Sigmoid colon (tissue), 7 donors: ENCODE measurements around the gene PAM16. TPM values are rescaled to one million over a fixed set of nuclear protein-coding genes. Genes with fewer than 3 reads are reported as not detected.

Experiments
- DNase-seq: peaks from one replicate; pipeline ENCODE4 v3.0.0-alpha.2; 2019
- H3K27ac ChIP-seq, 4 donors: fragments of 200-600 bp; sonication (generic); one replicate each; pipeline ENCODE4 v1.5.1; 2016 to 2019; ENCODE audit warnings: mild to moderate bottlenecking in 1 of 4
- H3K27me3 ChIP-seq, 3 donors: fragments of 200-600 bp; sonication (generic); one replicate each; pipeline ENCODE4 v1.5.1; 2019; ENCODE audit warnings: mild to moderate bottlenecking in 1 of 3
- H3K36me3 ChIP-seq, 4 donors: fragments of 200-600 bp; sonication (generic); one replicate each; pipeline ENCODE4 v1.5.1; 2016 to 2019
- H3K4me1 ChIP-seq, 4 donors: fragments of 200-600 bp; sonication (generic); one replicate each; pipeline ENCODE4 v1.5.1; 2017 to 2019
- H3K4me3 ChIP-seq, 4 donors: fragments of 200-600 bp; sonication (generic); one replicate each; pipeline ENCODE4 v1.5.1; 2017 to 2019; ENCODE audit warnings: mild to moderate bottlenecking in 2 of 4, moderate library complexity in 1 of 4
- H3K9me3 ChIP-seq, 4 donors: fragments of 200-600 bp in 3 of 4; sonication (generic) in 3 of 4; one replicate each; pipeline versions ENCODE4 v1.5.1 to v1.6.1; 2013 to 2019
- CTCF ChIP-seq, 4 experiments: fragments of 450-650 bp in 3 of 4; fragments of 200-600 bp in 1 of 4; IDR thresholded peaks; one replicate each; pipeline ENCODE4 v1.5.1; 2016 to 2019; ENCODE audit warnings: antibody characterized with exemption in 4 of 4, mild to moderate bottlenecking in 3 of 4, moderate library complexity in 2 of 4
- EP300 ChIP-seq, 4 donors: sonication (generic); formaldehyde crosslinking; IDR thresholded peaks; one replicate each; pipeline ENCODE4 v1.6.1; 2017; ENCODE audit warnings: antibody characterized with exemption in 4 of 4
- POLR2A ChIP-seq, 2 donors: fragments of 450-650 bp; IDR thresholded peaks; one replicate each; pipeline ENCODE4 v1.6.1; 2016; ENCODE audit warnings: antibody characterized with exemption in 2 of 2, mild to moderate bottlenecking in 2 of 2, moderate library complexity in 2 of 2
- POLR2AphosphoS5 ChIP-seq, 4 donors: sonication (generic); formaldehyde crosslinking; IDR thresholded peaks; one replicate each; pipeline ENCODE4 v1.6.1; 2017; ENCODE audit warnings: antibody characterized with exemption in 4 of 4
- WGBS, 2 donors: extraction: QIAGEN DNeasy Blood & Tissue Kit; methylation state at CpG; one replicate each; pipeline ENCODE4 v1.1.7; 2013; 5-methylcytosine and 5-hydroxymethylcytosine counted together
- intact Hi-C: fragments of 100-400 bp; cut with DNase I; formaldehyde crosslinking; loops from one replicate; pipeline ENCODE4 v1.15.1; 2023
- polyA plus RNA-seq, 3 donors: library from polyadenylated mRNA; stranded (reverse); fragments of 200-250 nt; gene quantifications; one replicate each; pipeline ENCODE4 v1.2.3, GENCODE V29; 2013
- total RNA-seq, 4 donors: library from RNA; depleted of rRNA; stranded (reverse); fragments of >200 nt; gene quantifications; one replicate each; pipeline ENCODE4 v1.1.0, GENCODE V29; 2016
- donor health status: healthy with polysubstance abuse.
- donor health status: Bipolar disorder and iron deficiency.
- donor health status: healthy.

The PAM16 gene
- total and polyA plus RNA-seq, 7 donors: 36.0 to 57.0 (median 49.0) TPM

- TF ChIP-seq POLR2AphosphoS5 (IDR thresholded peaks at IDR 0.05): peak in 3 of 4 donors; percentile 12 to 68 (median 64)
- TF ChIP-seq POLR2A (IDR thresholded peaks at IDR 0.05): peak in 1 of 2 donors; percentile 19
- TF ChIP-seq CTCF (IDR thresholded peaks at IDR 0.05): no peak
- no peak for TF ChIP-seq EP300 (IDR thresholded peaks at IDR 0.05)
- intact Hi-C loops: no loop called here
- H3K4me3 ChIP-seq: peak within 1 kb of the TSS; percentile 62 to 71 (median 66)
- peak within 1 kb of the TSS; percentile 90 to 98 (median 96) for H3K27ac ChIP-seq
- H3K9me3 ChIP-seq: no peaks in the 10 kb centered on the region
- no peaks in the 10 kb centered on the region for H3K36me3 ChIP-seq
- H3K4me1 ChIP-seq: peaks cover 0 to 61% (median 53%) of the 10 kb centered on the region in 4 donors
- peak; percentile 88 for DNase-seq
- WGBS, 2 donors: 1% methylated on average over 97 to 114 of the region's 115 CpGs
- no peaks in the 10 kb centered on the region for H3K27me3 ChIP-seq
Observed at GRCh38 chr16:4315186-4316107, 35.7 kb downstream of the PAM16 start, which contains the start of gene GLIS2. GLIS2 (plus strand) TSS chr16:4316067; CDS start chr16:4332281, 16,214 bp downstream.

- H3K27ac ChIP-seq: peak overlapping the region; percentile 90 to 98 (median 96)
- no peaks in the 10 kb centered on the region for H3K36me3 ChIP-seq
- DNase-seq: peak; percentile 78
- peak in 2 of 4 donors; percentile 26 to 38 for TF ChIP-seq POLR2AphosphoS5 (IDR thresholded peaks at IDR 0.05)
- TF ChIP-seq POLR2A (IDR thresholded peaks at IDR 0.05): no peak
- H3K27me3 ChIP-seq: no peaks in the 10 kb centered on the region
- intact Hi-C loops: no loop called here
- peaks cover 0 to 61% (median 52%) of the 10 kb centered on the region in 4 donors for H3K4me1 ChIP-seq
- peak overlapping the region; percentile 62 to 71 (median 66) for H3K4me3 ChIP-seq
- 2 to 4% methylated on average over 33 of the region's 33 CpGs for WGBS, 2 donors
- H3K9me3 ChIP-seq: no peaks in the 10 kb centered on the region
Observed at GRCh38 chr16:4314532-4315185, 36.5 kb downstream of the PAM16 start.

GRCh38 chr16:4313563-4314531 is 37.3 kb downstream of the PAM16 start:
- intact Hi-C loops: no loop called here
- WGBS, 2 donors: 7 to 13% methylated on average over 43 of the region's 43 CpGs
- TF ChIP-seq POLR2A (IDR thresholded peaks at IDR 0.05): no peak
- peak in 3 of 4 experiments; percentile 29 to 56 (median 33) for TF ChIP-seq CTCF (IDR thresholded peaks at IDR 0.05)
- TF ChIP-seq EP300 (IDR thresholded peaks at IDR 0.05): no peak

GRCh38 chr16:4309833-4310266 is 41.3 kb downstream of the PAM16 start:
- peaks cover 0 to 39% (median 33%) of the 10 kb centered on the region in 4 donors for H3K4me1 ChIP-seq
- peak overlapping the region; percentile 70 to 90 (median 78) for H3K27ac ChIP-seq
- H3K4me3 ChIP-seq: no peak overlapping the region
- no peaks in the 10 kb centered on the region for H3K27me3 ChIP-seq
- DNase-seq: peak; percentile 85
- H3K9me3 ChIP-seq: no peaks in the 10 kb centered on the region
- WGBS, 2 donors: 19 to 37% methylated on average over 11 of the region's 11 CpGs
- intact Hi-C loops: loop anchor here (2.0 kb wide), 1 partner anchor 19 kb away; no protein-coding TSS in a partner anchor
- TF ChIP-seq POLR2AphosphoS5 (IDR thresholded peaks at IDR 0.05) (peak in 2 of 4 donors; percentile 12 to 38), POLR2A (IDR thresholded peaks at IDR 0.05) (no peak), EP300 (IDR thresholded peaks at IDR 0.05) (no peak), CTCF (IDR thresholded peaks at IDR 0.05) (peak; percentile 47 to 62 (median 52))
- no peaks in the 10 kb centered on the region for H3K36me3 ChIP-seq

More at GRCh38 chr16:4313563-4314531, 37.3 kb downstream of the PAM16 start:
- no peaks in the 10 kb centered on the region for H3K36me3 ChIP-seq
- H3K27me3 ChIP-seq: no peaks in the 10 kb centered on the region
- peak overlapping the region; percentile 90 to 98 (median 96) for H3K27ac ChIP-seq
- peaks cover 0 to 55% (median 46%) of the 10 kb centered on the region in 4 donors for H3K4me1 ChIP-seq
- H3K4me3 ChIP-seq: no peak overlapping the region
- H3K9me3 ChIP-seq: no peaks in the 10 kb centered on the region
- DNase-seq: no peak
